IMR-90 (cell line): ENCODE measurements around the gene ISG20. TPM values are rescaled to one million over a fixed set of nuclear protein-coding genes. Genes with fewer than 3 reads are reported as not detected.

Experiments used
- ATAC-seq: fragments of 200-7000 bp; cut with Tn5 transposase; 2 replicates; pipeline ENCODE4 v1.9.1; 2020; ENCODE audit warnings: low read depth, mild to moderate bottlenecking, moderate library complexity
- BruUV-seq: library from RNA; stranded (reverse); fragments of 400-500 nt; replicated peaks from 2 replicates; lab custom pipeline; 2021; lab: Mats Ljungman, UMichigan
- CTCF ChIA-PET: fragments of 300-600 bp; formaldehyde crosslinking; extraction: SDS; loops from one replicate; lab custom pipeline; 2021; ENCODE audit warnings: antibody characterized with exemption; lab: Yijun Ruan, JAX
- POLR2A ChIA-PET: fragments of 300-600 bp; sonication (Branson Sonifier 250); formaldehyde crosslinking; loops from one replicate; lab custom pipeline; 2022; ENCODE audit warnings: antibody characterized with exemption; ENCODE audit not compliant: unreplicated experiment; lab: Charles Lee
- DNase-seq: peaks from one replicate; pipeline ENCODE4 v3.0.0; 2013
- H2AFZ ChIP-seq: replicated peaks from 2 replicates; pipeline ENCODE3; 2013; ENCODE audit warnings: low read length, mild to moderate bottlenecking; ENCODE audit not compliant: poor library complexity
- H2AK5ac ChIP-seq: 2 replicates; pipeline ENCODE4 v1.6.1; 2013; ENCODE audit warnings: low read depth, low read length, inconsistent platforms
- H2AK9ac ChIP-seq: replicated peaks from 2 replicates; pipeline ENCODE3; 2013; ENCODE audit warnings: mild to moderate bottlenecking, low read depth, low read length, moderate library complexity; ENCODE audit not compliant: poor library complexity
- H2BK120ac ChIP-seq: 2 replicates; pipeline ENCODE4 v1.6.1; 2013; ENCODE audit warnings: low read depth, low read length, inconsistent platforms
- H2BK15ac ChIP-seq: 3 replicates; pipeline ENCODE4 v1.6.1; 2013; ENCODE audit warnings: low read depth, low read length, inconsistent platforms
- H2BK20ac ChIP-seq: 2 replicates; pipeline ENCODE4 v1.6.1; 2013; ENCODE audit warnings: low read depth, mild to moderate bottlenecking, inconsistent platforms, low read length, moderate library complexity
- H2BK5ac ChIP-seq: 2 replicates; pipeline ENCODE4 v1.6.1; 2013; ENCODE audit warnings: mild to moderate bottlenecking, low read depth, low read length, inconsistent platforms; ENCODE audit not compliant: poor library complexity, severe bottlenecking
- H3K14ac ChIP-seq: replicated peaks from 2 replicates; pipeline ENCODE4 v1.6.1; 2013; ENCODE audit warnings: low read depth, low read length, inconsistent platforms
- H3K18ac ChIP-seq: 2 replicates; pipeline ENCODE4 v1.6.1; 2013; ENCODE audit warnings: low read depth, low read length, control low read depth
- H3K23ac ChIP-seq: 2 replicates; pipeline ENCODE4 v1.6.1; 2013; ENCODE audit warnings: low read depth, low read length, inconsistent platforms
- H3K27ac ChIP-seq: 2 replicates; pipeline ENCODE4 v1.5.1; 2013; ENCODE audit warnings: mild to moderate bottlenecking, control low read depth, low read length; ENCODE audit not compliant: insufficient read depth
- H3K27me3 ChIP-seq: 2 replicates; pipeline ENCODE4 v1.6.1; 2013; ENCODE audit warnings: low read length; ENCODE audit not compliant: control insufficient read depth, insufficient read depth
- H3K36me3 ChIP-seq: 2 replicates; pipeline ENCODE4 v1.6.1; 2013; ENCODE audit warnings: low read length, mixed read lengths; ENCODE audit not compliant: control insufficient read depth, insufficient read depth
- H3K4ac ChIP-seq: 2 replicates; pipeline ENCODE4 v1.6.1; 2013; ENCODE audit warnings: low read depth, low read length, inconsistent platforms
- H3K4me1 ChIP-seq: 2 replicates; pipeline ENCODE4 v1.6.1; 2013; ENCODE audit warnings: low read length, mixed read lengths; ENCODE audit not compliant: control insufficient read depth, insufficient read depth
- H3K4me2 ChIP-seq: 2 replicates; pipeline ENCODE4 v1.6.1; 2013; ENCODE audit warnings: low read depth, mild to moderate bottlenecking, control low read depth, low read length, moderate library complexity
- H3K4me3 ChIP-seq: 2 replicates; pipeline ENCODE4 v1.5.1; 2013; ENCODE audit warnings: low read depth, mild to moderate bottlenecking, control low read depth, low read length, moderate library complexity; ENCODE audit not compliant: insufficient read depth
- H3K56ac ChIP-seq: 2 replicates; pipeline ENCODE4 v1.6.1; 2013; ENCODE audit warnings: low read length, inconsistent platforms; ENCODE audit not compliant: insufficient read depth; ENCODE audit errors: extremely low read depth
- H3K79me1 ChIP-seq, 2 experiments: 2 replicates each; pipeline ENCODE4 v1.6.1; 2013; ENCODE audit warnings: low read length in 2 of 2, inconsistent platforms in 1 of 2, low read depth in 1 of 2
- H3K9ac ChIP-seq: 2 replicates; pipeline ENCODE4 v1.6.1; 2013; ENCODE audit warnings: low read depth, low read length, control low read depth
- H3K9me1 ChIP-seq: 2 replicates; pipeline ENCODE4 v1.6.1; 2013; ENCODE audit warnings: low read length, inconsistent platforms; ENCODE audit not compliant: insufficient read depth
- H3K9me3 ChIP-seq: 2 replicates; pipeline ENCODE4 v1.6.1; 2013; ENCODE audit warnings: low read length; ENCODE audit not compliant: control insufficient read depth, insufficient read depth
- H4K20me1 ChIP-seq: 2 replicates; pipeline ENCODE4 v1.6.1; 2013; ENCODE audit warnings: low read length, inconsistent platforms; ENCODE audit not compliant: insufficient read depth
- H4K5ac ChIP-seq: 2 replicates; pipeline ENCODE4 v1.6.1; 2013; ENCODE audit warnings: mild to moderate bottlenecking, low read depth, low read length, control low read depth
- H4K8ac ChIP-seq, 2 experiments: 2 replicates each; pipeline ENCODE4 v1.6.1; 2013; ENCODE audit warnings: low read depth in 2 of 2, low read length in 2 of 2, control low read depth in 1 of 2, inconsistent platforms in 1 of 2
- H4K91ac ChIP-seq: 2 replicates; pipeline ENCODE4 v1.6.1; 2013; ENCODE audit warnings: low read depth, low read length, inconsistent platforms; ENCODE audit not compliant: insufficient read depth
- BHLHE40 ChIP-seq: fragments of 150-350 bp; IDR thresholded peaks from 2 replicates; pipeline ENCODE4 v1.6.1; 2016; ENCODE audit warnings: mild to moderate bottlenecking, low read depth, low read length
- CEBPB ChIP-seq: IDR thresholded peaks from 2 replicates; pipeline ENCODE4 v1.6.1; 2012; ENCODE audit warnings: low read depth, low read length, improper control_type of control experiment
- CHD1 ChIP-seq: IDR thresholded peaks from 2 replicates; pipeline ENCODE4 v1.6.1; 2012; ENCODE audit warnings: low read depth, low read length, improper control_type of control experiment
- CTCF ChIP-seq: conservative IDR thresholded peaks from 2 replicates; pipeline ENCODE4 v1.5.1; 2012; ENCODE audit warnings: mild to moderate bottlenecking, low read depth, low read length, improper control_type of control experiment
- FOS ChIP-seq: fragments of 150-350 bp; IDR thresholded peaks from 2 replicates; pipeline ENCODE4 v1.6.1; 2016; ENCODE audit warnings: low read depth, low read length
- MAFK ChIP-seq: IDR thresholded peaks from 2 replicates; pipeline ENCODE4 v1.6.1; 2012; ENCODE audit warnings: low read depth, low read length, improper control_type of control experiment
- MAZ ChIP-seq: IDR thresholded peaks from 2 replicates; pipeline ENCODE4 v1.6.1; 2012; ENCODE audit warnings: low read depth, mild to moderate bottlenecking, low read length, improper control_type of control experiment, moderate library complexity, borderline replicate concordance
- MXI1 ChIP-seq: IDR thresholded peaks from 2 replicates; pipeline ENCODE4 v1.6.1; 2012; ENCODE audit warnings: low read depth, mild to moderate bottlenecking, low read length, moderate library complexity, borderline replicate concordance
- POLR2A ChIP-seq: IDR thresholded peaks from 2 replicates; pipeline ENCODE4 v1.6.1; 2012; ENCODE audit warnings: mild to moderate bottlenecking, low read depth, low read length
- RAD21 ChIP-seq: IDR thresholded peaks from 2 replicates; pipeline ENCODE4 v1.6.1; 2012; ENCODE audit warnings: low read length, improper control_type of control experiment
- RCOR1 ChIP-seq: IDR thresholded peaks from 2 replicates; pipeline ENCODE4 v1.6.1; 2012; ENCODE audit warnings: mild to moderate bottlenecking, low read length, improper control_type of control experiment; ENCODE audit not compliant: insufficient replicate concordance
- USF2 ChIP-seq: fragments of 150-350 bp; IDR thresholded peaks from 2 replicates; pipeline ENCODE4 v1.6.1; 2017; ENCODE audit warnings: mild to moderate bottlenecking, antibody characterized with exemption, low read length, low read depth
- WGBS, 2 experiments: methylation state at CpG; one replicate each; pipeline versions ENCODE4 v1.1.5 to v1.1.7; 2013; ENCODE audit warnings: missing lambda C conversion rate in 2 of 2; ENCODE audit not compliant: insufficient read length in 1 of 2; ENCODE audit errors: extremely low coverage in 2 of 2; 5-methylcytosine and 5-hydroxymethylcytosine counted together
- dilution Hi-C: fragments of 300-500 bp; cut with HindIII; formaldehyde crosslinking; loops from one replicate; pipeline ENCODE4 v1.14.3; 2018; ENCODE audit warnings: low sequenced_read_pairs; ENCODE audit not compliant: unreplicated experiment
- in situ Hi-C: fragments of 300-500 bp; cut with MboI; formaldehyde crosslinking; loops from 3 replicates; pipeline ENCODE4 v1.14.3; 2019; ENCODE audit warnings: low sequenced_read_pairs, inconsistent platforms, mixed read lengths
- intact Hi-C: fragments of 100-400 bp; cut with micrococcal nuclease; formaldehyde crosslinking; loops from 2 replicates; pipeline ENCODE4 v1.10.0; 2022
- polyA plus RNA-seq, 3 experiments: library from polyadenylated mRNA; depleted of rRNA; stranded (reverse); fragments of >200 nt; gene quantifications; 2 replicates each; pipeline ENCODE4 v1.2.3, GENCODE V29; 2012; ENCODE audit warnings: low replicate concordance in 1 of 3
- total RNA-seq: library from RNA; depleted of rRNA; stranded (reverse); fragments of >200 nt; gene quantifications from 2 replicates; pipeline ENCODE4 v1.2.3, GENCODE V29; 2012

The ISG20 gene
- total and polyA plus RNA-seq, 2 of the 4 experiments (the other 2 are of a cell fraction), result 0.72 to 1.2 TPM

- intact Hi-C loops (no loop called here), in situ Hi-C loops (no loop called here), dilution Hi-C loops (no loop called here)
- no peak overlapping the region for H2BK120ac ChIP-seq
- peaks cover 51% of the 10 kb centered on the region for H3K27me3 ChIP-seq
- no peak overlapping the region for H2AK9ac ChIP-seq
- BruUV-seq, result no TSS peak
- H2BK15ac ChIP-seq, result no peak overlapping the region
- H2BK5ac ChIP-seq, result no peak overlapping the region
- H3K9ac ChIP-seq, result no peak overlapping the region
- no peaks in the 10 kb centered on the region for H3K9me1 ChIP-seq
- H3K36me3 ChIP-seq, result no peaks in the 10 kb centered on the region
- H3K27ac ChIP-seq, result no peak overlapping the region
- no peak overlapping the region for H3K4me2 ChIP-seq
- H4K20me1 ChIP-seq, result no peaks in the 10 kb centered on the region
- no peak for TF ChIP-seq MAZ
- TF ChIP-seq CEBPB, result no peak
- no peak for TF ChIP-seq MXI1
- TF ChIP-seq CTCF, result no peak
- no peak for TF ChIP-seq RCOR1
- no peak for TF ChIP-seq RAD21
- no peak for TF ChIP-seq CHD1
- TF ChIP-seq USF2, result no peak
- no peak for TF ChIP-seq BHLHE40
- no peak for TF ChIP-seq POLR2A
- TF ChIP-seq FOS, result no peak
- no peak for TF ChIP-seq MAFK
- no peak overlapping the region for H4K5ac ChIP-seq
- no peak overlapping the region for H2AFZ ChIP-seq
- H4K91ac ChIP-seq, result no peak overlapping the region
- ChIA-PET POLR2A (no interaction called here), CTCF (no interaction called here)
- no peaks in the 10 kb centered on the region for H3K9me3 ChIP-seq
- H3K4ac ChIP-seq, result no peak overlapping the region
- H3K18ac ChIP-seq, result no peak overlapping the region
- WGBS, 2 experiments, result 6% methylated on average over 3 of the region's 14 CpGs; no CpG with 5 or more reads in 1 of the 2 experiments
- no peaks in the 10 kb centered on the region for H3K79me1 ChIP-seq
- no peak overlapping the region for H3K23ac ChIP-seq
- H3K56ac ChIP-seq, result no peak overlapping the region
- ATAC-seq (no peak), DNase-seq (no peak)
- no peaks in the 10 kb centered on the region for H3K4me1 ChIP-seq
- H3K14ac ChIP-seq, result no peak overlapping the region
- H4K8ac ChIP-seq, result no peak overlapping the region
- H2BK20ac ChIP-seq, result no peak overlapping the region
- H3K4me3 ChIP-seq, result no peak overlapping the region
- H2AK5ac ChIP-seq, result no peak overlapping the region
These were observed 34.9 kb upstream of the ISG20 start for GRCh38 chr15:88603885-88604284.
